Kidney (tissue), 14 donors: Measurements from ENCODE around the gene CCDC107. TPM values are rescaled to one million over a fixed set of nuclear protein-coding genes. Genes with fewer than 3 reads are reported as not detected.
A peak's percentile ranks its signal among the peaks of the same experiment; 100 is the strongest.

Experiments
- DNase-seq, 5 donors: peaks; one replicate each; pipeline ENCODE4 v3.0.0-alpha.2; 2013 to 2020
- FAIRE-seq: peaks from 2 replicates; lab custom pipeline; 2012; peaks lifted over from hg19 to GRCh38; lab: Jason Lieb, UNC
- H3K27ac ChIP-seq, 2 donors: one replicate each; pipeline ENCODE4 v1.7.0; 2013; ENCODE audit warnings: low read depth in 2 of 2, low read length in 2 of 2, inconsistent platforms in 1 of 2
- H3K27me3 ChIP-seq: one replicate; pipeline ENCODE4 v1.7.1; 2013; ENCODE audit warnings: low read length, inconsistent platforms; ENCODE audit not compliant: control insufficient read depth, insufficient read depth
- H3K36me3 ChIP-seq, 3 donors: one replicate each; pipeline versions ENCODE4 v1.7.0 to v1.7.1; 2013; ENCODE audit warnings: low read length in 3 of 3, control low read depth in 1 of 3, inconsistent platforms in 1 of 3; ENCODE audit not compliant: insufficient read depth in 3 of 3, control insufficient read depth in 2 of 3
- H3K4me1 ChIP-seq, 3 donors: one replicate each; pipeline versions ENCODE4 v1.7.0 to v1.7.1; 2013; ENCODE audit warnings: low read length in 3 of 3, inconsistent platforms in 1 of 3, low read depth in 1 of 3; ENCODE audit not compliant: control insufficient read depth in 2 of 3, insufficient read depth in 2 of 3
- H3K4me3 ChIP-seq, 3 donors: one replicate each; pipeline versions ENCODE4 v1.7.0 to v1.8.1; 2013; ENCODE audit warnings: low read length in 3 of 3, control low read depth in 1 of 3, inconsistent platforms in 1 of 3
- H3K9ac ChIP-seq, 3 donors: one replicate each; pipeline versions ENCODE4 v1.7.0 to v1.7.1; 2013; ENCODE audit warnings: low read length in 3 of 3, control low read depth in 1 of 3, inconsistent platforms in 1 of 3
- H3K9me3 ChIP-seq, 3 donors: one replicate each; pipeline versions ENCODE4 v1.7.0 to v1.7.1; 2013; ENCODE audit warnings: low read length in 3 of 3, control low read depth in 1 of 3, inconsistent platforms in 1 of 3; ENCODE audit not compliant: control insufficient read depth in 2 of 3, insufficient read depth in 1 of 3
- intact Hi-C: fragments of 100-400 bp; cut with DNase I; formaldehyde crosslinking; loops from one replicate; pipeline ENCODE4 v1.11.1; 2022
- microRNA-seq: library from miRNA; unstranded; fragments of <30 nt; microRNA quantifications from one replicate; pipeline ENCODE4 v1.2.0, GENCODE V29; 2020
- polyA plus RNA-seq: library from polyadenylated mRNA; stranded (reverse); fragments of 350-450 nt; fragmentation: Illumina TruSeq; extraction: RNeasy Lipid Tissue Mini Kit (QIAGEN cat#74804); gene quantifications from one replicate; pipeline ENCODE4 v1.2.3, GENCODE V29; 2014; ENCODE audit warnings: low read depth, low replicate concordance; ENCODE audit not compliant: insufficient read depth
- total RNA-seq: library from RNA; stranded (reverse); fragmentation: NEBNext Ultra II Directional; extraction: Animal tissue kit (Norgen Biotek cat#: 25700); gene quantifications from one replicate; pipeline ENCODE4 v1.2.1, GENCODE V29; 2021
- TF ChIP-seq, protein P1 (sequence below): IDR thresholded peaks from 3 replicates; pipeline ENCODE4 v1.5.1; 2012; ENCODE audit warnings: mild to moderate bottlenecking, moderate library complexity, borderline replicate concordance; ENCODE audit not compliant: insufficient read depth; ENCODE audit errors: extremely low read depth
- donor health status: control.
- donor health status: control.
- donor health status: control.
- donor health status: control.
- donor health status: control.
- donor health status: DM: yes; HTN: yes; CAD: no.
- donor health status: Normal renal cell carcinoma (clear cell type).

CCDC107 gene
- total and polyA plus RNA-seq, 2 donors from 2014 or later: 26.8 to 52.3 TPM

GRCh38 chr9:35710818-35711500, 52.9 kb downstream of the CCDC107 start:
- H3K4me1 ChIP-seq: peaks cover 0 to 11% (median 0%) of the 10 kb centered on the region in 3 donors
- DNase-seq (peak in 1 of 5 donors; percentile 55), FAIRE-seq (no peak)
- H3K27ac ChIP-seq: peak overlapping the region in 1 of 2 donors; percentile 11
- H3K4me3 ChIP-seq: no peak overlapping the region
- no peaks in the 10 kb centered on the region for H3K9me3 ChIP-seq
- peaks cover 13 to 90% (median 70%) of the 10 kb centered on the region in 3 donors for H3K36me3 ChIP-seq
- TF ChIP-seq, protein P1, sequence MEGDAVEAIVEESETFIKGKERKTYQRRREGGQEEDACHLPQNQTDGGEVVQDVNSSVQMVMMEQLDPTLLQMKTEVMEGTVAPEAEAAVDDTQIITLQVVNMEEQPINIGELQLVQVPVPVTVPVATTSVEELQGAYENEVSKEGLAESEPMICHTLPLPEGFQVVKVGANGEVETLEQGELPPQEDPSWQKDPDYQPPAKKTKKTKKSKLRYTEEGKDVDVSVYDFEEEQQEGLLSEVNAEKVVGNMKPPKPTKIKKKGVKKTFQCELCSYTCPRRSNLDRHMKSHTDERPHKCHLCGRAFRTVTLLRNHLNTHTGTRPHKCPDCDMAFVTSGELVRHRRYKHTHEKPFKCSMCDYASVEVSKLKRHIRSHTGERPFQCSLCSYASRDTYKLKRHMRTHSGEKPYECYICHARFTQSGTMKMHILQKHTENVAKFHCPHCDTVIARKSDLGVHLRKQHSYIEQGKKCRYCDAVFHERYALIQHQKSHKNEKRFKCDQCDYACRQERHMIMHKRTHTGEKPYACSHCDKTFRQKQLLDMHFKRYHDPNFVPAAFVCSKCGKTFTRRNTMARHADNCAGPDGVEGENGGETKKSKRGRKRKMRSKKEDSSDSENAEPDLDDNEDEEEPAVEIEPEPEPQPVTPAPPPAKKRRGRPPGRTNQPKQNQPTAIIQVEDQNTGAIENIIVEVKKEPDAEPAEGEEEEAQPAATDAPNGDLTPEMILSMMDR: no peak
- no peaks in the 10 kb centered on the region for H3K27me3 ChIP-seq
- no peak overlapping the region for H3K9ac ChIP-seq
- intact Hi-C loops: no loop called here

Small RNAs within 50 kb of the gene (microRNA-seq; reads per million reads assigned to microRNA genes)
- gene MIR6852: not detected

Other genes starting within 250 kb of the CCDC107 start
- gene RUSC2, start 168.2 kb upstream of the CCDC107 start, total RNA-seq: 27.3 TPM
- gene RUSC2, start 168.2 kb upstream of the CCDC107 start, polyA plus RNA-seq: 13.4 TPM
- gene TESK1, start 53.0 kb upstream of the CCDC107 start, total RNA-seq: 35.8 TPM
- gene TESK1, start 53.0 kb upstream of the CCDC107 start, polyA plus RNA-seq: 34.6 TPM
- gene CD72, start 39.9 kb upstream of the CCDC107 start, total RNA-seq: 7.1 TPM
- 2.3 TPM for gene CD72, start 39.9 kb upstream of the CCDC107 start, polyA plus RNA-seq
- gene SIT1, start 7.4 kb upstream of the CCDC107 start, total RNA-seq: 3.1 TPM
- 0.32 TPM for gene SIT1, start 7.4 kb upstream of the CCDC107 start, polyA plus RNA-seq
- 36,256 TPM for gene RMRP, start 273 bp upstream of the CCDC107 start, total RNA-seq
- gene RMRP, start 273 bp upstream of the CCDC107 start, polyA plus RNA-seq: not detected
- gene ARHGEF39, start 6.9 kb downstream of the CCDC107 start, total RNA-seq: 0.72 TPM
- 0.17 TPM for gene ARHGEF39, start 6.9 kb downstream of the CCDC107 start, polyA plus RNA-seq
- 0.85 TPM for gene CA9, start 15.6 kb downstream of the CCDC107 start, total RNA-seq
- gene CA9, start 15.6 kb downstream of the CCDC107 start, polyA plus RNA-seq: 0.67 TPM
- 218 TPM for gene TPM2, start 31.6 kb downstream of the CCDC107 start, total RNA-seq
- gene TPM2, start 31.6 kb downstream of the CCDC107 start, polyA plus RNA-seq: 287 TPM
- 376 TPM for gene TLN1, start 73.9 kb downstream of the CCDC107 start, total RNA-seq
- 71.7 TPM for gene TLN1, start 73.9 kb downstream of the CCDC107 start, polyA plus RNA-seq
- gene CREB3, start 74.4 kb downstream of the CCDC107 start, total RNA-seq: 40.5 TPM
- gene CREB3, start 74.4 kb downstream of the CCDC107 start, polyA plus RNA-seq: 52.0 TPM
- gene GBA2, start 90.9 kb downstream of the CCDC107 start, total RNA-seq: 93.2 TPM
- gene GBA2, start 90.9 kb downstream of the CCDC107 start, polyA plus RNA-seq: 83.2 TPM
- gene RGP1, start 91.0 kb downstream of the CCDC107 start, total RNA-seq: 39.2 TPM
- gene RGP1, start 91.0 kb downstream of the CCDC107 start, polyA plus RNA-seq: 11.0 TPM
- 0.47 TPM for gene MSMP, start 96.0 kb downstream of the CCDC107 start, total RNA-seq
- gene MSMP, start 96.0 kb downstream of the CCDC107 start, polyA plus RNA-seq: not detected
- 17.0 TPM for gene NPR2, start 133.3 kb downstream of the CCDC107 start, total RNA-seq
- 11.4 TPM for gene NPR2, start 133.3 kb downstream of the CCDC107 start, polyA plus RNA-seq
- 6.1 TPM for gene SPAG8, start 154.0 kb downstream of the CCDC107 start, total RNA-seq
- 2.4 TPM for gene SPAG8, start 154.0 kb downstream of the CCDC107 start, polyA plus RNA-seq
- 55.1 TPM for gene HINT2, start 156.8 kb downstream of the CCDC107 start, total RNA-seq
- 307 TPM for gene HINT2, start 156.8 kb downstream of the CCDC107 start, polyA plus RNA-seq
- not detected for gene FAM221B, start 170.4 kb downstream of the CCDC107 start, total RNA-seq
- not detected for gene FAM221B, start 170.4 kb downstream of the CCDC107 start, polyA plus RNA-seq
- 18.3 TPM for gene TMEM8B, start 170.9 kb downstream of the CCDC107 start, total RNA-seq
- 17.6 TPM for gene TMEM8B, start 170.9 kb downstream of the CCDC107 start, polyA plus RNA-seq
- not detected for gene OR13J1, start 212.1 kb downstream of the CCDC107 start, total RNA-seq
- gene OR13J1, start 212.1 kb downstream of the CCDC107 start, polyA plus RNA-seq: not detected
- 51.2 TPM for gene HRCT1, start 247.9 kb downstream of the CCDC107 start, total RNA-seq
- gene HRCT1, start 247.9 kb downstream of the CCDC107 start, polyA plus RNA-seq: 13.3 TPM